Stimulated activated naive B cell treated with anti-CD40 and anti-IgM and Interleukin-4, amounts not matched to agents 10 μg/mL and 1 μg/mL and 100 μg/mL, for 72 hours (primary cell): ENCODE data around the gene ING3.

ENCODE experiments used
- ATAC-seq, 2 donors: fragments of 150-1000 bp; cut with Tn5 transposase; replicated peaks; 2 replicates each; pipeline ENCODE4 v1.10.0; 2021; ENCODE audit warnings: moderate library complexity in 1 of 2
- DNase-seq: peaks from one replicate; pipeline ENCODE4 v3.0.0; 2021
- H3K27ac Mint-ChIP-seq: one replicate; pipeline ENCODE4 v1.8.0; 2022; ENCODE audit warnings: mild to moderate bottlenecking, mixed read lengths
- H3K27me3 Mint-ChIP-seq, 2 donors: one replicate each; pipeline ENCODE4 v1.8.0; 2022; ENCODE audit warnings: mixed read lengths in 2 of 2
- H3K36me3 Mint-ChIP-seq, 2 donors: one replicate each; pipeline ENCODE4 v1.8.0; 2022; ENCODE audit warnings: mixed read lengths in 2 of 2, mild to moderate bottlenecking in 1 of 2
- H3K4me1 Mint-ChIP-seq, 2 donors: one replicate each; pipeline ENCODE4 v1.8.0; 2022; ENCODE audit warnings: mixed read lengths in 2 of 2, mild to moderate bottlenecking in 1 of 2
- H3K4me3 Mint-ChIP-seq, 2 donors: one replicate each; pipeline ENCODE4 v1.8.0; 2022; ENCODE audit warnings: mild to moderate bottlenecking in 2 of 2, mixed read lengths in 2 of 2, moderate library complexity in 1 of 2
- H3K9me3 Mint-ChIP-seq, 2 donors: one replicate each; pipeline ENCODE4 v1.8.0; 2022; ENCODE audit warnings: mixed read lengths in 2 of 2, mild to moderate bottlenecking in 1 of 2

The ING3 gene

GRCh38 chr7:121012170-121012874 is 61.7 kb downstream of the ING3 start:
- Mint-ChIP-seq H3K36me3 (no peaks in the 10 kb centered on the region), H3K4me3 (no peak overlapping the region), H3K4me1 (no peaks in the 10 kb centered on the region), H3K27me3 (no peaks in the 10 kb centered on the region), H3K9me3 (no peaks in the 10 kb centered on the region), H3K27ac (no peak overlapping the region)
- ATAC-seq (no peak), DNase-seq (no peak)

GRCh38 chr7:121012919-121013318 is 62.3 kb downstream of the ING3 start:
- Mint-ChIP-seq H3K4me1 (no peaks in the 10 kb centered on the region), H3K4me3 (no peak overlapping the region), H3K9me3 (no peaks in the 10 kb centered on the region), H3K36me3 (no peaks in the 10 kb centered on the region), H3K27ac (no peak overlapping the region), H3K27me3 (no peaks in the 10 kb centered on the region)
- ATAC-seq (no peak), DNase-seq (no peak)

GRCh38 chr7:121015560-121015959 is 65.0 kb downstream of the ING3 start:
- Mint-ChIP-seq H3K9me3 (no peaks in the 10 kb centered on the region), H3K4me1 (no peaks in the 10 kb centered on the region), H3K27me3 (no peaks in the 10 kb centered on the region), H3K4me3 (no peak overlapping the region), H3K36me3 (no peaks in the 10 kb centered on the region), H3K27ac (no peak overlapping the region)
- ATAC-seq, result no peak
- no peak for DNase-seq

- no peaks in the 10 kb centered on the region for H3K9me3 Mint-ChIP-seq
- no peak overlapping the region for H3K27ac Mint-ChIP-seq
- DNase-seq (no peak), ATAC-seq (no peak)
- no peaks in the 10 kb centered on the region for H3K36me3 Mint-ChIP-seq
- no peak overlapping the region for H3K4me3 Mint-ChIP-seq
- H3K27me3 Mint-ChIP-seq, result no peaks in the 10 kb centered on the region
- H3K4me1 Mint-ChIP-seq, result no peaks in the 10 kb centered on the region
Measured at GRCh38 chr7:121016966-121017365, 66.4 kb downstream of the ING3 start.

- Mint-ChIP-seq H3K9me3 (no peaks in the 10 kb centered on the region), H3K4me3 (no peak overlapping the region), H3K27ac (no peak overlapping the region), H3K36me3 (no peaks in the 10 kb centered on the region), H3K4me1 (no peaks in the 10 kb centered on the region), H3K27me3 (no peaks in the 10 kb centered on the region)
- no peak for DNase-seq
- no peak for ATAC-seq
Measured at GRCh38 chr7:121017586-121017985, 67.0 kb downstream of the ING3 start.

- Mint-ChIP-seq H3K36me3 (no peaks in the 10 kb centered on the region), H3K27ac (no peak overlapping the region), H3K4me3 (no peak overlapping the region), H3K4me1 (no peaks in the 10 kb centered on the region), H3K9me3 (no peaks in the 10 kb centered on the region), H3K27me3 (no peaks in the 10 kb centered on the region)
- ATAC-seq, result no peak
- no peak for DNase-seq
Measured at GRCh38 chr7:121019018-121019417, 68.4 kb downstream of the ING3 start.

- Mint-ChIP-seq H3K36me3 (no peaks in the 10 kb centered on the region), H3K27ac (no peak overlapping the region), H3K4me1 (peaks cover 0 to 7% of the 10 kb centered on the region in 2 donors), H3K9me3 (no peaks in the 10 kb centered on the region), H3K4me3 (no peak overlapping the region), H3K27me3 (no peaks in the 10 kb centered on the region)
- DNase-seq, result no peak
- ATAC-seq, result no peak
Measured at GRCh38 chr7:121020249-121020988, 69.8 kb downstream of the ING3 start.

- H3K4me3 Mint-ChIP-seq, result no peak overlapping the region
- peaks cover 0 to 1% of the 10 kb centered on the region in 2 donors for H3K9me3 Mint-ChIP-seq
- no peak for DNase-seq
- no peaks in the 10 kb centered on the region for H3K27me3 Mint-ChIP-seq
- no peak for ATAC-seq
- H3K27ac Mint-ChIP-seq, result no peak overlapping the region
- H3K36me3 Mint-ChIP-seq, result peaks cover 1 to 2% of the 10 kb centered on the region in 2 donors
- peaks cover 3 to 11% of the 10 kb centered on the region in 2 donors for H3K4me1 Mint-ChIP-seq
Measured at GRCh38 chr7:121020989-121021969, 70.7 kb downstream of the ING3 start.

GRCh38 chr7:121023194-121023593 is 72.6 kb downstream of the ING3 start:
- Mint-ChIP-seq H3K27me3 (no peaks in the 10 kb centered on the region), H3K27ac (no peak overlapping the region), H3K9me3 (peaks cover 0 to 2% of the 10 kb centered on the region in 2 donors), H3K36me3 (peaks cover 3% of the 10 kb centered on the region in 2 donors), H3K4me3 (no peak overlapping the region), H3K4me1 (peaks cover 3 to 11% of the 10 kb centered on the region in 2 donors)
- DNase-seq, result no peak
- ATAC-seq, result no peak

GRCh38 chr7:121023683-121024511 is 73.3 kb downstream of the ING3 start:
- ATAC-seq, result no peak
- peaks cover 3 to 11% of the 10 kb centered on the region in 2 donors for H3K4me1 Mint-ChIP-seq
- no peak overlapping the region for H3K27ac Mint-ChIP-seq
- H3K4me3 Mint-ChIP-seq, result no peak overlapping the region
- peaks cover 0 to 2% of the 10 kb centered on the region in 2 donors for H3K9me3 Mint-ChIP-seq
- no peaks in the 10 kb centered on the region for H3K27me3 Mint-ChIP-seq
- DNase-seq, result no peak
- peaks cover 3% of the 10 kb centered on the region in 2 donors for H3K36me3 Mint-ChIP-seq

GRCh38 chr7:121024611-121025010 is 74.0 kb downstream of the ING3 start:
- H3K27ac Mint-ChIP-seq, result no peak overlapping the region

GRCh38 chr7:121026159-121026558 is 75.6 kb downstream of the ING3 start:
- peaks cover 3% of the 10 kb centered on the region in 2 donors for H3K36me3 Mint-ChIP-seq
- DNase-seq, result no peak
- H3K4me1 Mint-ChIP-seq, result peaks cover 3 to 11% of the 10 kb centered on the region in 2 donors
- no peak overlapping the region for H3K27ac Mint-ChIP-seq
- H3K27me3 Mint-ChIP-seq, result no peaks in the 10 kb centered on the region
- H3K9me3 Mint-ChIP-seq, result peaks cover 0 to 2% of the 10 kb centered on the region in 2 donors
- ATAC-seq, result no peak
- no peak overlapping the region for H3K4me3 Mint-ChIP-seq

More at GRCh38 chr7:121024611-121025010, 74.0 kb downstream of the ING3 start:
- Mint-ChIP-seq H3K4me1 (peaks cover 3 to 11% of the 10 kb centered on the region in 2 donors), H3K27me3 (no peaks in the 10 kb centered on the region), H3K4me3 (no peak overlapping the region), H3K9me3 (peaks cover 0 to 2% of the 10 kb centered on the region in 2 donors), H3K36me3 (peaks cover 3% of the 10 kb centered on the region in 2 donors)
- ATAC-seq (no peak), DNase-seq (no peak)

GRCh38 chr7:121026577-121027111 is 76.1 kb downstream of the ING3 start:
- Mint-ChIP-seq H3K27me3 (no peaks in the 10 kb centered on the region), H3K4me3 (no peak overlapping the region), H3K27ac (no peak overlapping the region), H3K36me3 (peaks cover 3% of the 10 kb centered on the region in 2 donors), H3K4me1 (peaks cover 3 to 11% of the 10 kb centered on the region in 2 donors), H3K9me3 (peaks cover 0 to 2% of the 10 kb centered on the region in 2 donors)
- ATAC-seq (no peak), DNase-seq (no peak)
